GM10248 (cell line): ENCODE data around the gene SRBD1.

Experiments used
- CTCF ChIA-PET: fragments of 300-600 bp; sonication (Branson Sonifier 250); formaldehyde crosslinking; extraction: SDS; loops from one replicate; lab custom pipeline; 2021; ENCODE audit warnings: antibody characterized with exemption; lab: Yijun Ruan, JAX
- POLR2A ChIA-PET: fragments of 350-650 bp; sonication (Branson Sonifier 250); formaldehyde crosslinking; extraction: SDS; loops from one replicate; lab custom pipeline; 2020; ENCODE audit warnings: antibody characterized with exemption; lab: Yijun Ruan, JAX
- DNase-seq: peaks from one replicate; pipeline ENCODE4 v3.0.0; 2012; ENCODE audit errors: extremely low spot score
- TF ChIP-seq, protein P1 (sequence below): IDR thresholded peaks from 2 replicates; pipeline ENCODE4 v1.5.1; 2012; ENCODE audit warnings: mild to moderate bottlenecking, low read depth; ENCODE audit errors: extremely low read depth, missing control alignments, control extremely low read depth

The SRBD1 gene

DNA sequence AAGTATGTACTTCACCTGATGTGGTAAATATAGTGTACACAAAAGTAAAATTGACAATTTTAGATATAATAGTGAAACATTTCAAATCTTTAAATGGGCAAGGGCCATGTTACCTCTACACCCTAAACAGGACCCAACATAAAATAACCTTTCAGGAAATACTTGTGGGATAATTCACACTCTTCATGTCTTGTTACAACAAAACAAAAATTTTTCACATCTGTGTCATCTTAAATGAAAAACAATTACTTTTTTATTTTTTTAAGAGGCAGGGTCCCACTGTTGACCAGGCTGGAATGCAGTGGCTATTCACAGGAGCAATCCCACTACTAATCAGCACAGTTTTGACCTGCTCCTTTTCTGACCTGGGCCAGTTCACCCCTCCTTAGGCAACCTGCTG is 42.1 kb downstream of the SRBD1 start:
- ChIA-PET CTCF (interaction anchor here (2.0 kb wide), 1 partner anchor 10 kb away, joined by 6 read pairs; no protein-coding TSS in a partner anchor), POLR2A (no interaction called here)
- TF ChIP-seq, protein P1, sequence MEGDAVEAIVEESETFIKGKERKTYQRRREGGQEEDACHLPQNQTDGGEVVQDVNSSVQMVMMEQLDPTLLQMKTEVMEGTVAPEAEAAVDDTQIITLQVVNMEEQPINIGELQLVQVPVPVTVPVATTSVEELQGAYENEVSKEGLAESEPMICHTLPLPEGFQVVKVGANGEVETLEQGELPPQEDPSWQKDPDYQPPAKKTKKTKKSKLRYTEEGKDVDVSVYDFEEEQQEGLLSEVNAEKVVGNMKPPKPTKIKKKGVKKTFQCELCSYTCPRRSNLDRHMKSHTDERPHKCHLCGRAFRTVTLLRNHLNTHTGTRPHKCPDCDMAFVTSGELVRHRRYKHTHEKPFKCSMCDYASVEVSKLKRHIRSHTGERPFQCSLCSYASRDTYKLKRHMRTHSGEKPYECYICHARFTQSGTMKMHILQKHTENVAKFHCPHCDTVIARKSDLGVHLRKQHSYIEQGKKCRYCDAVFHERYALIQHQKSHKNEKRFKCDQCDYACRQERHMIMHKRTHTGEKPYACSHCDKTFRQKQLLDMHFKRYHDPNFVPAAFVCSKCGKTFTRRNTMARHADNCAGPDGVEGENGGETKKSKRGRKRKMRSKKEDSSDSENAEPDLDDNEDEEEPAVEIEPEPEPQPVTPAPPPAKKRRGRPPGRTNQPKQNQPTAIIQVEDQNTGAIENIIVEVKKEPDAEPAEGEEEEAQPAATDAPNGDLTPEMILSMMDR, result no peak
- DNase-seq, result no peak

DNA sequence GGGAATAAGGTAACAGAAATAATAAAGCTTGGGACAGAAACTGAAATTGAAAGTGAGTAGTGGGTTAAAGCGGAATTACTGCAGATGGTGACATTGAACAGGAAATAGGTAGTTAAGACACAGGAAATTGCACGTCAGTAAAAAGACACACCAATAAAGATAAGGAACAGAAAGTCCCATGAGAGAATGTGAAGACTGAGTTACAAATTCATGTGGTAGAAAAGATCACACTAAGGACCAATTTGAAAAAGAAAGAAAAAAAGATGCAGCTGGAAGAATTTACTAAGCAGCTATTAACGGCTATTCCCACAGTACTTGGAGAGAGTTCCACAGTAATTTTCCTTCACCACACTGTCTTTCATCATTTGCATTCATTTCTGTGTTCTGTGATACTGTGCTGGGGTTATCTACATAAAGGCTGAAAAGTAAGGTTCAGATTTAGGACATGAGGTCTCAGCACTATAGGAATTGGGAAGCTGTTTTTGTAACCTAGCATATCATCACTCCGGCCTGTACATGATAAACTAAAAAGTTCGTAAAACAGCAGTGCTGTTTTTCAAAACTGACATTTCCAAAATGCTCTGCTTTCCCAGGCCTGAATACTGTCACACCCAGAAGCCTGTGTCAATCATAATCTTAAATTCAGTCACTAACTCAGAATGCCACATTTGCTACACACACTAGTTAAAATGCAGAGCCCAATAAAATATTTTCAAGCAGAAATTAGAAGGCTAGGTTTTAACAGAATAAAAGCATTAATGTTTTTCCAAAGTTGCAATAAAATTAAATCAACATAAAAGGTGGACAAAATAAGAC is 42.9 kb downstream of the SRBD1 start:
- ChIA-PET CTCF (interaction anchor here (1.0 to 2.0 kb wide), 7 partner anchors 9 to 31 kb away, joined by 3 to 6 read pairs (median 4); no protein-coding TSS in a partner anchor), POLR2A (no interaction called here)
- TF ChIP-seq, protein P1, result no peak

DNA sequence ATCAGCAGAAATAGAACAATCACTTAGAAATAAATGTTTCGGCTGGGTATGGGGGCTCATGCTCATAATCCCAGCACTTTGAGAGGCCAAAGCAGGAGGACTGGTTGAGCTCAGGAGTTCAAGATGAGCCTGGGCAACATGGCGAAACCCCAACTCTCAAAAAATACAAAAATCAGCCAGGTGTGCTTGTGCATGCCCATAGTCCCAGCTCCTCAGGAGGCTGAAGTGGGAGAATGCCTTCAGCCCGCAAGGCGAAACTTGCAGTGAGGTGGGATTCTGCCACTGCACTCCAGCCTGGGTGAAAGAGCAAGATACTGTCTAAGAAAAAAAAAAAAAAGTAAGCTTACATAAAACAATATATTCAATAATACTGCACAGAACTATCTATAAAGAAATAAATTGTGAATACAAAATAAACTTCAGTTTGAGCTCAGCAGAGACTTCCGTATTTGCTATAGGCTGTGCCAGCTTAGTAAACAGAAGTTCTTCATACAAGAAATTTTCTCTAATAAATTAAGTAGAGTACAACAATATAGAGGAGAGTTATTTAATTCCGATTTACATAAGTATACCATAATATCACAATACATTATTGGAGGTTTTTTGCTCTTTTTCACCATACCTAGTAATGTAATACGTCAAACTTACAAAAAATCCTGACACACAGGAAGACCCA is 43.6 kb downstream of the SRBD1 start:
- TF ChIP-seq, protein P1, result no peak
- POLR2A ChIA-PET, result no interaction called here
- no peak for DNase-seq
- CTCF ChIA-PET, result interaction anchor here (1.0 to 2.0 kb wide), 7 partner anchors 10 to 32 kb away, joined by 3 to 6 read pairs (median 4); no protein-coding TSS in a partner anchor

More for the DNA sequence above, 42.9 kb downstream of the SRBD1 start:
- peak; percentile 58 for DNase-seq

DNA sequence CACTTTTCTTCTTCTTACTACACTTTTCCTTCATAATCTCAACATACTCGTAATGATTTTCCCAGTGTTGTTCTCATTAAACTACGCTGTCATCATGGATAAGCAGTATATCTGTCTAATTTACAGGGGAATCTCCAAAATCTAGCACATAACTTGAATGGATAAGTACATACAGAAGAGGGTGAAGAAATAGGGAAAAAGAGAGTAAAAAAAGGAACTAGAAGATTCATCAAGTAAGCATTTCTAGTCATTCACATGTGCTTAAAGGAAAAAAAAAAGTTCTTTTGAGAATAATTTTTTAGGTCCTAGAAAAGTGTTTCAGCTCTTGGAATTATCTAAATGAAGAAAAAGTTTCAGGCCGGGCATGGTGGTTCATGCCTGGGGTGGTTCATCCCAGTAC is 51.6 kb downstream of the SRBD1 start:
- CTCF ChIA-PET, result interaction anchor here (1.1 to 1.7 kb wide), 4 partner anchors 11 to 28 kb away, joined by 3 to 5 read pairs (median 4); no protein-coding TSS in a partner anchor
- no peak for DNase-seq
- TF ChIP-seq, protein P1, result no peak
- POLR2A ChIA-PET, result no interaction called here

DNA sequence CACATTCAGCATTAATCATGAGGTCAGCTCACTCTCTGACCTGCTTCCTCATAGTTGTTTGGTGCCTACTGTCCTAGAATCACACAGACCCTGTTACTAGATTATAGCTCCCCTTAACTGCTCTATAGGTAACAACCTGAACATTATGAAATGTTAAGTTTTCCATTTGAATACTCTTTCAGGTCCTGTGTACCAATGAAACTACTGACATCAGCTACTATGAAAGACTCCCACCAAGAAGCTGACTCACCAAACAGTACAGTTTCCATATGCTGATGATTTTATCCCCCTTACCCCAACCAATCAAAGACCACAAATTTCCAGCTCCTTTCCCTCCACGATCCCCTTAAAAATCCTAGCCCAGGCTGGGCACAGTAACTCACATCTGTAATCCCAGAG is 56.3 kb downstream of the SRBD1 start:
- TF ChIP-seq, protein P1, result no peak
- ChIA-PET CTCF (interaction anchor here (0.7 to 1.2 kb wide), 6 partner anchors 11 to 600 kb away, joined by 3 read pairs; no protein-coding TSS in a partner anchor), POLR2A (no interaction called here)
- no peak for DNase-seq

DNA sequence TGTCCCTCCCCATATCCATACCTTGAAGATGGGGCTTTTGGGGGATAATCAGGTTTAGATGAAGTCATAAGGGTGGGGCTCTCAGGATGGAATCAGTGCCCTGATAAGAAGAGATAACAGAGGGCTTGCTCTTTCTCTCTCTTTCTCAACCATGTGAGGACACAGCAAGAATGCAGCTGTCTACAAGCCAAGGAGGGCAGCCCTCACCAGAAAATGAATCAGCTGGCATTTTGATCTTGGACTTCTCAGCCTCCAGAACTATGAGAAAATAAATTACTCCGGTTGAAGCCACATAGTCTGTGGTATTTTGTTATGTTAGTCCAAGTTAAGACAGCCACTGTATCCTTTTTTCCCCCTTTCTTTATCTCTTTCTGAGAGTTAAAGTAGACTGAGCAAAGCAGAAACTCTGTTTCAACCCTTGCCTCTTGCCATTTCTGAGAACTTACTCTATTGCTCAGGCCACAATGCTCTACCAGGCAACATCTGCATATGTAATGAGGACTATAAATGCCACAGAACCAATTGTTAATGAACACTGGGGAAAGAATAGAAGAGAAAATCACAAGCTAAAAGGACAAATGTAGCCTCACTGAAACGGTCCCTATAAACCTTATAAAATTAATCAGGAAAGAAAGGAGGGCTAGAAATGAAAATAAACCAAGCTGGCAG is 56.9 kb downstream of the SRBD1 start:
- ChIA-PET CTCF (interaction anchor here (0.7 to 1.2 kb wide), 5 partner anchors 11 to 599 kb away, joined by 3 read pairs; no protein-coding TSS in a partner anchor), POLR2A (no interaction called here)
- TF ChIP-seq, protein P1, result no peak
- no peak for DNase-seq
